Thoracic aorta (tissue), 2 donors: Measurements from ENCODE around the gene UMODL1. TPM values are rescaled to one million over a fixed set of nuclear protein-coding genes. Genes with fewer than 3 reads are reported as not detected.

Experiments
- ATAC-seq: fragments of 150-250 bp; one replicate; pipeline ENCODE4 v1.8.0; 2017; ENCODE audit warnings: low read depth; ENCODE audit not compliant: insufficient number of reproducible peaks, low FRiP score
- DNase-seq: peaks from one replicate; pipeline ENCODE4 v3.0.0-alpha.2; 2020; ENCODE audit warnings: low spot score
- H3K27ac ChIP-seq, 2 donors: fragments of 200-600 bp; sonication (generic); 1 replicate in 1 of 2; 2 replicates in 1 of 2; pipeline ENCODE4 v1.5.1; 2016; ENCODE audit warnings: mild to moderate bottlenecking in 2 of 2, moderate library complexity in 2 of 2
- H3K27me3 ChIP-seq: fragments of 200-600 bp; sonication (generic); replicated peaks from 2 replicates; pipeline ENCODE4 v1.6.0; 2016; ENCODE audit warnings: mild to moderate bottlenecking; ENCODE audit not compliant: insufficient read depth
- H3K36me3 ChIP-seq: fragments of 200-600 bp; sonication (generic); one replicate; pipeline ENCODE4 v1.5.1; 2016
- H3K4me1 ChIP-seq, 2 donors: fragments of 200-600 bp; sonication (generic); 1 replicate in 1 of 2; 2 replicates in 1 of 2; pipeline versions ENCODE4 v1.5.1 to v1.6.0; 2016; ENCODE audit warnings: low read depth in 2 of 2, mild to moderate bottlenecking in 1 of 2; ENCODE audit not compliant: control insufficient read depth in 1 of 2
- H3K4me3 ChIP-seq: fragments of 200-600 bp; sonication (generic); 2 replicates; pipeline ENCODE4 v1.5.1; 2016; ENCODE audit warnings: mild to moderate bottlenecking
- H3K9me3 ChIP-seq: fragments of 200-600 bp; sonication (generic); 2 replicates; pipeline ENCODE4 v1.5.1; 2016
- CTCF ChIP-seq: fragments of 200-600 bp; sonication (generic); IDR thresholded peaks from one replicate; pipeline ENCODE4 v1.5.1; 2019; ENCODE audit warnings: antibody characterized with exemption
- total RNA-seq, 2 donors: library from RNA; depleted of rRNA; stranded (reverse); fragments of >200 nt; gene quantifications; one replicate each; pipeline versions ENCODE4 v1.1.0 to v1.2.3, GENCODE V29; 2016

Gene UMODL1
- total RNA-seq, 2 donors from 2014 or later = 0.14 TPM; not detected in 1

GRCh38 chr21:42161956-42162681, 91.0 kb downstream of the UMODL1 start:
- Histone ChIP-seq H3K27me3 (no peaks in the 10 kb centered on the region), H3K4me3 (no peak overlapping the region), H3K4me1 (no peaks in the 10 kb centered on the region), H3K27ac (no peak overlapping the region), H3K9me3 (no peaks in the 10 kb centered on the region), H3K36me3 (no peaks in the 10 kb centered on the region)
- TF ChIP-seq CTCF = no peak
- ATAC-seq (no peak), DNase-seq (no peak)

- Histone ChIP-seq H3K4me3 (no peak overlapping the region), H3K4me1 (no peaks in the 10 kb centered on the region), H3K27ac (no peak overlapping the region), H3K27me3 (no peaks in the 10 kb centered on the region), H3K36me3 (no peaks in the 10 kb centered on the region), H3K9me3 (no peaks in the 10 kb centered on the region)
- no peak for ATAC-seq
- no peak for DNase-seq
- no peak for TF ChIP-seq CTCF
These were observed 91.9 kb downstream of the UMODL1 start for GRCh38 chr21:42162831-42163510.

- no peaks in the 10 kb centered on the region for H3K36me3 ChIP-seq
- H3K27ac ChIP-seq = no peak overlapping the region
- H3K27me3 ChIP-seq = no peaks in the 10 kb centered on the region
- no peak for TF ChIP-seq CTCF
- DNase-seq (no peak), ATAC-seq (no peak)
- no peaks in the 10 kb centered on the region for H3K4me1 ChIP-seq
- H3K9me3 ChIP-seq = no peaks in the 10 kb centered on the region
- H3K4me3 ChIP-seq = no peak overlapping the region
These were observed 92.4 kb downstream of the UMODL1 start for GRCh38 chr21:42163511-42163863.

GRCh38 chr21:42164064-42164789, 93.1 kb downstream of the UMODL1 start:
- TF ChIP-seq CTCF = no peak
- no peak for DNase-seq

GRCh38 chr21:42164818-42165217, 93.7 kb downstream of the UMODL1 start:
- no peak for DNase-seq
- no peak overlapping the region for H3K27ac ChIP-seq
- no peaks in the 10 kb centered on the region for H3K27me3 ChIP-seq
- H3K9me3 ChIP-seq = no peaks in the 10 kb centered on the region
- TF ChIP-seq CTCF = no peak
- no peak for ATAC-seq
- no peaks in the 10 kb centered on the region for H3K36me3 ChIP-seq
- H3K4me1 ChIP-seq = no peaks in the 10 kb centered on the region
- H3K4me3 ChIP-seq = no peak overlapping the region

More at GRCh38 chr21:42164064-42164789, 93.1 kb downstream of the UMODL1 start:
- no peaks in the 10 kb centered on the region for H3K36me3 ChIP-seq
- ATAC-seq = no peak
- no peaks in the 10 kb centered on the region for H3K27me3 ChIP-seq
- H3K27ac ChIP-seq = no peak overlapping the region
- no peaks in the 10 kb centered on the region for H3K9me3 ChIP-seq
- H3K4me3 ChIP-seq = no peak overlapping the region
- no peaks in the 10 kb centered on the region for H3K4me1 ChIP-seq
